ENCODE measurements around the gene DNM1. TPM values are rescaled to one million over a fixed set of nuclear protein-coding genes. Genes with fewer than 3 reads are reported as not detected.

DNM1 gene
- 8.7 and 23.2 TPM in 2 replicates for total RNA-seq

GRCh38 chr9:128203024-128203706 is at the start of gene DNM1:
Gene DNM1, plus strand, starts transcription at chr9:128203379. Its CDS starts 92 bp downstream, at chr9:128203471.

GRCh38 chr9:128159784-128160602 is 43.2 kb upstream of the DNM1 start, which contains the start of gene BBLN:
Gene BBLN, plus strand, starts transcription at chr9:128160265. Its CDS starts 143 bp downstream, at chr9:128160408.

DNA sequence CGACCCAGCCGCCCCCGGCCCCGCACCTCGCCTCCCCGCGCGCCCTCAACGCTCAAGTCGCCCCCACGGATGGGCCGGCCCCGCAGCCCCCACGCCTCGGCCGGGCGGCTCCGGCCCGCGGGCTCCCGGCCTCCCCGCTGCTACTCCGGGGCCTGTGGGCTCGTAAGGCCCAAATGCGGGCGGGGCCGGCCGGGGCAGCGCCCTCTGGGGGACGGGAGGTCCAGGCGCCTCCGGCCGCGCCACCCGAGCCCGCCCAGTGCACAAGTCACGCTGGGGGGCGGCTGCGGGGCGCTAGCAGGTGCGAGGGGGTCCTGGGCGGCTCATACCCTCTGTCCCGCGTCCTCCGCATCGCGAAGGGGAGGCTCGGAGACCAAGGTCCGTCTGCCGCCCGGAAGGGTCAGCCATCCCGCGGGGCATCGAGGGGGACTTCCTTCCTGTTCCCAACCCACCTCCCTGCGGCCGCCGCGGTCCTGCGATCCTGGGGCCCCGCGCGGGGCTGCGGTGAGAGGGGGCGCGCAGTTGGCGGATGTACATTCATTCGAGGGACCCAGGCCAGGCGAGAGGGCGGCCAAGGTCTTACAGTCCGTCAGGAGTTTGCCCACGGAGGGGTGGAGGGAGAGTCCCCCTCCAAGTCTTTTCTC is 11.7 kb upstream of the DNM1 start, which contains the start of gene CIZ1:
Gene CIZ1 (minus strand): TSS at position 167 of the 641 bp plus-strand sequence. CDS start 715 bp downstream, outside the sequence.

DNA sequence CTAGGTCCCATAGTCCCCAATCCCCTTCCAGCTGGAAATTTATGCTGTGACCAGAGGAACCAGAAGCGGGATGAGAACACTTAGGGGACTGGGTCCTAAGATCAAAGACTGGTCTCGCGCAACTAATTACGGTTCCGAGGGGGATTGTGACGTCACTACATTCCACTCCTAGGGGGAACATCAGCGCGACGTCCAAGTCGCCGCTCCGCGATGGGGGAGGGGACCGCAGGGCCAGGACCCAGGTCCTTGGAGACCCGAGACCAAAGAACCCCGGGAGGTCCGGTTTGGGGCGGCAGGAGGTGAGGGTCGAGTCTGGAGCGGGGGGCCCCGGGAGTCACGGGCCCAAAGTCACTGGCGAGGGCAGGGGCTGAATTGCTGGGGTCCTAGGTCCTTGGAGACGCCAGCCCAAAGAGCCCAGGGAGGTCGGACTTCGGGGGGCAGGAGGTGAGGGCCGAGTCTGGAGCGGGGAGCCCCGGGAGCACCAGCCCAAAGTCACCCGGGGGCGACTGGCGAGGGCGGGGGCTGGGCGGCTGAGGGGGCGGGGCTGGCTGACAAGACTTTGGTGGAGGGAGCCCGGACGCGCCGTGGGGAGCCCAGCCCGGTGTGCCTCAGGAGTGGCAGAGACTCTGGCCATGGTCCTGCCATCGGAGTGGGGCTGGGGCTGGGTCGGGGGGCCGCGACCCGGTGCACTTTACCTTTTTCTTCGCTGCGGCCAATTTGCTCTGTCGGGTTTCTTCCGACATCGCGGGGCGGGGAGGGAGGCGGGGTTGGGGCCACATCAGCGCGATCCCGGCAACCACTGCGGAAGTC is 72.2 kb downstream of the DNM1 start, which contains the start of gene GOLGA2:
Gene GOLGA2 (minus strand): TSS at position 810 of the 810 bp plus-strand sequence. CDS start 31 bp downstream, at position 779.

DNA sequence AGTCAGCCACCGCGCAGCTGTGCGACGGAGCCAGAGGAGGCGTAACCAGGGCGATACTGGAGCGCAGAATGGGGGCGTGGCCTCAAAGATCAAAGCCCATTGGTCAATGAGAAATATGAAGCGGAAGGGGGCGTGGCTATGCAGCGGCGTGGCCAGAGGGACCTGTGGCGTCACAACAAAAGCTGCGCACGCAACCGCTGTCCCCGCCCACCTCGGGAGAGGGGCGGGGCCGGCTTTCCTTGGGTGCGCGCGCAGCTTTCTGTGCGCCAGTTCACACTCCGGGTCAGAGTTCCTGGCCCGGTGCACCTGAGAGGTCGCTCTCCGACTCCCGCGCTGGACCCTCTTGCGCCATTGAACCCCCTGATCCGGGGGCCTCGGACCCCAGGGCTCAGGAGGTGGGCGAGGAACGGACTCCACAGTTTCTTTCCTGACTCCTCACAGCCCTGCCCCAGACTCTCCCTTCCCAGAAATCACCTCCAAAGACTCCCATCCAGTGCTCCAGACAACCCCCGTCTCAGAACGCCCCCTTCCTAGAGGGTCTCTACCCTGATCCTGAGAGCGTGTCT is 72.9 kb downstream of the DNM1 start, which contains the start of gene SWI5:
Gene SWI5 (plus strand): TSS at position 269 of the 566 bp plus-strand sequence.

Other genes with a start within 250 kb of the DNM1 start
- 5.3 and 6.6 TPM in 2 replicates for gene EEIG1, start 222.4 kb upstream of the DNM1 start, total RNA-seq
- gene NAIF1, start 136.1 kb upstream of the DNM1 start, total RNA-seq, result 6.6 and 11.5 TPM in 2 replicates
- 14.8 and 15.6 TPM in 2 replicates for gene SLC25A25, start 135.1 kb upstream of the DNM1 start, total RNA-seq
- 55.6 and 70.1 TPM in 2 replicates for gene PTGES2, start 75.7 kb upstream of the DNM1 start, total RNA-seq
- 1.8 TPM in 1 of 2 replicates, not detected in the other for gene LCN2, start 53.9 kb upstream of the DNM1 start, total RNA-seq
- gene BBLN, start 43.1 kb upstream of the DNM1 start, total RNA-seq, result 265 and 358 TPM in 2 replicates
- 37.4 and 61.9 TPM in 2 replicates for gene CIZ1, start 11.8 kb upstream of the DNM1 start, total RNA-seq
- 77.1 and 120 TPM in 2 replicates for gene GOLGA2, start 72.6 kb downstream of the DNM1 start, total RNA-seq
- 29.1 and 45.1 TPM in 2 replicates for gene SWI5, start 72.9 kb downstream of the DNM1 start, total RNA-seq
- 12.9 and 20.2 TPM in 2 replicates for gene TRUB2, start 119.1 kb downstream of the DNM1 start, total RNA-seq
- 34.3 and 59.9 TPM in 2 replicates for gene COQ4, start 119.5 kb downstream of the DNM1 start, total RNA-seq
- gene SLC27A4, start 137.1 kb downstream of the DNM1 start, total RNA-seq, result 16.4 and 26.8 TPM in 2 replicates
- gene URM1, start 168.0 kb downstream of the DNM1 start, total RNA-seq, result 37.8 and 39.4 TPM in 2 replicates
- 99.9 and 144 TPM in 2 replicates for gene CERCAM, start 217.5 kb downstream of the DNM1 start, total RNA-seq

Measured in epithelial cell of alveolus of lung (primary cell).